HT1080 (cell line): ENCODE results near the gene ARPC1B. TPM values are rescaled to one million over a fixed set of nuclear protein-coding genes. Genes with fewer than 3 reads are reported as not detected.

Source experiments
- total RNA-seq: library from RNA; depleted of rRNA; stranded (reverse); fragments of >200 nt; shearing (Covaris generic); gene quantifications from 2 replicates; pipeline ENCODE4 v1.2.3, GENCODE V29; 2014; rRNA removed

The ARPC1B gene
- total RNA-seq, 1 experiment from 2014 or later, result 360 TPM

Other genes starting within 250 kb of the ARPC1B start
- gene SMURF1, start 230.6 kb upstream of the ARPC1B start, total RNA-seq, result 27.2 and 27.8 TPM in 2 replicates
- gene KPNA7, start 166.6 kb upstream of the ARPC1B start, total RNA-seq, result not detected in 2 replicates
- 29.6 and 30.4 TPM in 2 replicates for gene MYH16, start 101.9 kb upstream of the ARPC1B start, total RNA-seq
- 292 and 359 TPM in 2 replicates for gene ARPC1A, start 48.8 kb upstream of the ARPC1B start, total RNA-seq
- gene PDAP1, start 33.9 kb downstream of the ARPC1B start, total RNA-seq, result 81.3 and 105 TPM in 2 replicates
- gene BUD31, start 34.2 kb downstream of the ARPC1B start, total RNA-seq, result 193 and 225 TPM in 2 replicates
- gene PTCD1, start 64.1 kb downstream of the ARPC1B start, total RNA-seq, result 6.5 and 8.5 TPM in 2 replicates
- 49.6 and 63.8 TPM in 2 replicates for gene CPSF4, start 64.2 kb downstream of the ARPC1B start, total RNA-seq
- gene ATP5MF, start 91.4 kb downstream of the ARPC1B start, total RNA-seq, result 648 and 1,055 TPM in 2 replicates
- gene ZNF789, start 98.2 kb downstream of the ARPC1B start, total RNA-seq, result 7.3 and 9.9 TPM in 2 replicates
- 26.6 and 27.0 TPM in 2 replicates for gene ZNF394, start 125.6 kb downstream of the ARPC1B start, total RNA-seq
- 15.5 and 16.0 TPM in 2 replicates for gene ZKSCAN5, start 129.9 kb downstream of the ARPC1B start, total RNA-seq
- 6.0 and 8.9 TPM in 2 replicates for gene FAM200A, start 177.4 kb downstream of the ARPC1B start, total RNA-seq
- 69.8 and 85.2 TPM in 2 replicates for gene ZNF655, start 183.9 kb downstream of the ARPC1B start, total RNA-seq
- not detected in 2 replicates for gene TMEM225B, start 223.5 kb downstream of the ARPC1B start, total RNA-seq
- 8.3 and 14.2 TPM in 2 replicates for gene ZSCAN25, start 242.2 kb downstream of the ARPC1B start, total RNA-seq